GM13977 (cell line): Measurements from ENCODE around the gene MDFIC2.

Source experiments
- DNase-seq: peaks from one replicate; pipeline ENCODE4 v3.0.0; 2012; ENCODE audit warnings: low spot score
- CTCF ChIP-seq: IDR thresholded peaks from 2 replicates; pipeline ENCODE4 v1.5.1; 2012; ENCODE audit warnings: mild to moderate bottlenecking, control low read depth; ENCODE audit not compliant: insufficient read depth; ENCODE audit errors: extremely low read depth, missing control alignments
- in situ Hi-C: fragments of 300-500 bp; cut with MboI; formaldehyde crosslinking; loops from one replicate; pipeline ENCODE4 v1.12.0; 2022; ENCODE audit warnings: low sequenced_read_pairs, low pct_unique_long_range_greater_than_20kb, mixed read lengths, inconsistent platforms; ENCODE audit not compliant: unreplicated experiment

MDFIC2 gene

DNA sequence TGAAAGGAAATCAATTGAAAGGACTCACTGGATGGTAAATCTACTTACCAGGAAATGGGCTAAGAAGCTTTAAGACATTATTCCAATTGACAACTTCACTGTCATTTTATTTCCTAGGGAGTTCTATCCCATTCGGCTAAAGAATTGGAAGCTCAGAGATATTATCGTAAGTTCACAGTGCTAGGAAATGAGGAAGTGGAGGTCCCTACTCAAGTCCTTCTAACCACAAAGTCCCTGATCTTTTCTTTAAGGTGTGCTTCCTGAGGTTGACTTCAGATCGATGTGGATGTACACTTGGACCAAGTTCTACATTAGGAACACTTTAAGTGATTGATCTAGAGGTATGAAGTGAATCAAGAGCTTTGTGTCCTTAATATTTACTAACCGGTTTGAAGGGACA lies 63.6 kb downstream of the MDFIC2 start:
- DNase-seq, result no peak
- in situ Hi-C loops, result no loop called here
- TF ChIP-seq CTCF, result no peak

- in situ Hi-C loops, result no loop called here
- TF ChIP-seq CTCF, result no peak
Measured at GRCh38 chr3:70247955-70248354, 64.5 kb downstream of the MDFIC2 start.

DNA sequence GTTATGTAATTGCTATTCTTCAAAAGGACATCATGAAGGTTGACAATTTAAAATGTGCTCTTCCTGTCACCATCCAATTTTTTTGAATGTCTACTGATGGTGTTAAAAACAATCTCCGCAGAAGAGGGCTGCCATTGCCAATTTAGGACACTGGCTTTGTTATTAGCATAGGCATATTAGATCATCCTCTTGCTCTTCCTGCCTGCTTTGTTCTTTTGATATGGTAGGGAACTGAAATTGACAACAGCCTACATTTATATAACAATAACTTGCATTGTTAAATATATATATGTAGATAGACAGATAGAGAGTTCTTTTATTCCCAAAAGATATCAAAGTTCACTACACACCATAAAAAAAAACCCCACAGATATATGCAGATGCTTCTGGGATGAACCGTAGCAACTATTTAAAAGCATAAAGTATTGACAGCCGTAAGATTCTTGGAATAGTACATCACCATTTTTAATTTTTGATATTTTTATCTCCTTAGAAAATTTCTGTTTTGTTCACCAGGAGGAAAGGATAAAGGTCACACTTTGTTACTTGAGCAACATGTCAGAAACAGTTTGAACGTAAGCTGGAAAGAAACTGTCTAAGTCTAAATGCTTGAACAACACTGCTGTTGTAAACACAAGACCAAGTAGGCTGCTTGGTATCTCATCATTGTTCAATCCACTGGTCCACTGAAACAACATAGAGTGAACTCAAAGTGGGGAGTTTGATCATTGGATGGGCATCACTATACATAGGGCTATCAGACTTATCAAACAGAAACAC lies 66.5 kb downstream of the MDFIC2 start:
- no peak for DNase-seq
- TF ChIP-seq CTCF, result no peak
- in situ Hi-C loops, result no loop called here

More at GRCh38 chr3:70247955-70248354, 64.5 kb downstream of the MDFIC2 start:
- no peak for DNase-seq

- in situ Hi-C loops, result no loop called here
- no peak for DNase-seq
- TF ChIP-seq CTCF, result no peak
Measured at GRCh38 chr3:70244422-70244821, 68.0 kb downstream of the MDFIC2 start.

DNA sequence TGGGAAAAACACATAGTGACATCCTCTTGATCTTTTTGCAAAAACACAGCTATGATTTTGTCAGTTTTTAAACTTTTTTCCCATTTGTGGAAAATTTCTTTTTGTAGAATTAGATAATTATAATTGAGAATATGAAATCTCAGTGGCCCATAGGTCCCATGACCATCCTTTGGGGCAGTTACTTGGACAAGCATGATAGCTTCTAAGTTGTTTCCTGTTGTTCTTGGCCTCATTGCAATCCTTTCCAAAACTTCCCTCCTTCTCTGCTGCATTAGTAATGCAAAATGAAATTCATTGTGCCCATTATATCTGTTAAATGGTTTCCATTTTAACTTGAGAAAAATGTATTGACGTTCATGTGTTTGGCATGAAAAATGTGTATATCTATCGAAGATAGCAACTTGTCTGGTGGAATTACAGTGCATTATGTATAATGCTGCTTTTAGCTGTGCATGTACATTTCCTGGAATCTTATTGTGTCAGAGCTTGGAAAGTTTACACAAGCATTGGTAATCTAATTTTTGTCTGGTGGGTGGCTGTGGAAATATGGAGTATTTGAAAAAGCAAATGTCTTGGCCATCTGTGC lies 70.0 kb downstream of the MDFIC2 start:
- no peak for DNase-seq
- in situ Hi-C loops, result no loop called here
- no peak for TF ChIP-seq CTCF

DNA sequence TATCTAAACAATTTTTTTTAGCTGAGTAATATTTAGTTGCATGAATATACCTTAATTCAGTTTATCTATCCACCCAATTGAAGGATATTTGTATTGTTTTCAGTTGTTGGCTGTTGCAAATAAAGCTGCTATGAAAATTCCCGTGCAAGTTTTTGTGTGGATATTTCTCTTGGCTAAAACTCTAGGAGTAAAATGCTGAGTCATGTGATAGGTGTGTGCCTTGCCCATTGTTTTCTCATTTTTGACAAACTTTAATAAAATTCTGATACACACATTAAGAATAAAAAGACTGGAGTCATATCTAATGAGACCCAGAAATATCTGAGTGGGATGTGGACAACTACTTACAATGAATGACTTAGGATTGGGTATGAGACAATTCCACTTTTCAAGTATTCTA lies 78.6 kb downstream of the MDFIC2 start:
- in situ Hi-C loops, result no loop called here
- no peak for DNase-seq
- no peak for TF ChIP-seq CTCF

- TF ChIP-seq CTCF, result no peak
- no peak for DNase-seq
- in situ Hi-C loops, result no loop called here
Measured at GRCh38 chr3:70233112-70233511, 79.3 kb downstream of the MDFIC2 start.
